SH-SY5Y (cell line): ENCODE data around the gene TAAR6.

Experiments used
- GATA2 ChIP-seq: IDR thresholded peaks from 2 replicates; pipeline ENCODE4 v1.6.1; 2011; ENCODE audit warnings: mild to moderate bottlenecking, low read depth, low read length
- GATA3 ChIP-seq: IDR thresholded peaks from 2 replicates; pipeline ENCODE4 v1.6.1; 2011; ENCODE audit warnings: low read depth, mild to moderate bottlenecking, low read length, moderate library complexity

- TF ChIP-seq GATA3 (no peak), GATA2 (no peak)
Measured at GRCh38 chr6:132592855-132593254, 22.7 kb downstream of the TAAR6 start.
